HG02588 (cell line): ENCODE results near the gene ST6GALNAC6.
A peak's percentile ranks its signal among the peaks of the same experiment; 100 is the strongest.

Experiments
- ATAC-seq: cut with Tn5 transposase; IDR thresholded peaks from one replicate; pipeline ENCODE4 v1.9.1; 2021; ENCODE audit warnings: mild to moderate bottlenecking, moderate library complexity; ENCODE audit not compliant: unreplicated experiment

Gene ST6GALNAC6, protein sequence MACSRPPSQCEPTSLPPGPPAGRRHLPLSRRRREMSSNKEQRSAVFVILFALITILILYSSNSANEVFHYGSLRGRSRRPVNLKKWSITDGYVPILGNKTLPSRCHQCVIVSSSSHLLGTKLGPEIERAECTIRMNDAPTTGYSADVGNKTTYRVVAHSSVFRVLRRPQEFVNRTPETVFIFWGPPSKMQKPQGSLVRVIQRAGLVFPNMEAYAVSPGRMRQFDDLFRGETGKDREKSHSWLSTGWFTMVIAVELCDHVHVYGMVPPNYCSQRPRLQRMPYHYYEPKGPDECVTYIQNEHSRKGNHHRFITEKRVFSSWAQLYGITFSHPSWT

DNA sequence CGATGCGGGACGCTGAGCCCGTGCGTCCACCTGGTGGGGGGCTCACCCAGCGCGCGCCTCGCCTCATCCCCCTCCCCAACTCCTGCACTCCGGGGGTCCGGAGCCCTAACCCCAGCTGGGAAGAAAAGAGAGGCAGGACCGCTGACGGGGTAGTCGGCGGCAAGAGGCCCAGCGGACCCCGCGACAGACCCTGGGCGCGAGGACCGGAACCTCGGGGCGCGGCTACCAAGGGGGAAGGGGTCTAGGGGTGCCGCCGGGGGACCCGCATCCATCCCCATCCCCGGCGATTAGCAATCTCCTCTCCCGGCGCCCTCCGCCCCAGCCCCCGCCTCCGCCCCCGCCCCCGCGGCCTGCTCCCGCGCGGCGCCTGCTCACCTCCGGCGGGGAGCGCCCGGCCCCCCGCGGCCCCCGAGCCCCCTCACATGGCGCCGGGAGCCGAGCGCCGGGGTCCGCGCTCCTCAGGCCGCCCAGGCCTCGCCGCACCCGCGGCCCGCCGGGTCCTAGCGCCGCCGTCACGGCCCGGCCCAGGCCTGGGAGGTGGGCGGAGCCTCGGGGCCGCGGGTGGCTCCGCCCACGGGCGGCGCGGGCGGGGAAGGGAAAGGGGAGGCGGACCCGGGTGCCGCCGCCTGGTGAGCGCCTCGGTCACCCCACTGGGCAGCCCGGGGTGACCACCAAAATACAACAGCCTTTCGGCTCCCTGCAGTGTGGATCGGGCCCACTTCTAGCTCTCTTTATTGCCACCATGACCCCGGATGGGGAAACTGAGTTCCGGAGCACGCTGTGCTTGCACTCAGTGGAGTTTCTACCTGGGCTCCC lies at the start of gene ST6GALNAC6:
TSS of gene ST6GALNAC6 (minus strand) at position 476 of the 816 bp plus-strand sequence. CDS start 1,622 bp downstream, outside the sequence.
- ATAC-seq, result peak; percentile 54

DNA sequence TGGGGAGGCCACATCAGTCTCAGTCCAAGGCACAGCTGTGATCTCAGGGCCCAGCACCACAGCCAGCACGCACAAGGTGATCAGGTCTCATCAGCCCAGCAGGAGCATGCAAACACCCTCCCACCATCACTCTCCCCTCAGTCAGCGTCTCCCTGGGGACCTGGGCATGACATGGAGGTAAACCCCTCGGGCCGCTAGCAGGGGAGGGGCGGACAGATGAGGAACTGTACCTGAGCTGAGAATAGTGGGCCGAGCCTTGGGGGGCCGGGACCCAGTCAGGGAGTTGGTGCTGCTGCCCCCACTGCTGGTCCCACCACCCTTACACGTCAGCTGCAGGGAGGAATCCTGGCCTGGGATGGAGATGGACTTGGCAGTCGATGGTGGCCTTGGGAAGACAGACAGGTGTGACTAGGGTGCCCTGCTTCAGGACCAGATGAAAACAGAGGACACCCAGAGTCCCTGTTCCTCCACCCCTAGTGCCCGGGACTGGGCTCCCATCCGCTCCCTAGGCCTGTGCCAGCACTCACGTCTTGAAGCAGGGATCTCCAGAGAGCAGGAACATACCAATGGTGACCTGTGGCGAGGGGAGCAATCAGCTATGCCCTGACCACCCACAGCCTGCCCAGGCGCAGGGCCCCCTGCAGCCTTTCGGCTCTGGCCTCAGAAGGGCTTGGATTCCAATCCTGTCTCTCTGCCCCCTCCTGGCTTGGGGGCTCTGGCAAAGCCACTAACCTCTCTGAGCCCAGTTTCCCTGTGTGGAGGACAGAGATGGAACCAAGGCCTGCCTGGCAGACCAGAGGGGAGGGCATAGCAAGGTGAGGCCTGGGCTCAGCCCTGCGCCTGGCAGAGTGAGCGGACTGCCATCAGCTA lies 48.7 kb upstream of the ST6GALNAC6 start:
- ATAC-seq, result no peak

DNA sequence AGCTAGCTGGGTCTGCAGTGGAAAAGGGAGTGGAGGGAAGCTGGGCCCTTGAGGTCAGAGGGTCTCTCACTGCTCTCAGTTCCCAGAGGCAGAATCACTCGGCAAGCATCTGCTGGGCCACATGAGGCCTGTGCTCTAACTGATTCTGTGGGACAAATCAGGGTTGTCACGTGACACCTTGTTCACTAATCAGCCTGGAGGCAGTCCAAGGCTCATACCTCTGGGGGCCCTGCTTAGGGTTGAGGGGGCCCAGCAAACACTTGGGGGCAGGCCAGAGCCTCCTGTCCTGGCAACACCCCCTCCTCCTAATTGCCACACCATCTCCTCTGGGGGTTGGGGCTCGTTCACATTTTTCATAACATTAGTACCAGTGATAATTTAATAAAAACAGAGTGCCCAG lies 47.3 kb upstream of the ST6GALNAC6 start:
- ATAC-seq, result no peak

DNA sequence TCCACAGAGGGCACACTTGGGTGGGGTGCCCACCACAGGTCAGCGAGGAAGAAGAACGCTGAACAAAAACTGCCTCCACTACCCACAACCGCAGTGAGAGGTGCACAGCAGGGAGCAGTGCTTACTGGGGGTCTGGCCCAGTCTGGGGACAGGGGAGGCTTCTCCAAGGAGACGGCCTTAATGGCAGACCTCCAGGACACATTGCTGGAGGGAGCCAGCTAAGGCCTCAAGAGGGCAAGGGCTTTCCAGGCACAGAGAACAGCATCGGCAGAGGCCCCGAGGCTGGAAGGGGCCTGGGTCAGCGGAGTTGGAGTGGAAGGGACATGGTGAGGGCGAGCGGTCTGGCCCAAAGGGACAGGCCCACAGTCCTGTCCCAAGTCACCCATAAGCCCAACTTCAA lies 46.5 kb upstream of the ST6GALNAC6 start:
- no peak for ATAC-seq

DNA sequence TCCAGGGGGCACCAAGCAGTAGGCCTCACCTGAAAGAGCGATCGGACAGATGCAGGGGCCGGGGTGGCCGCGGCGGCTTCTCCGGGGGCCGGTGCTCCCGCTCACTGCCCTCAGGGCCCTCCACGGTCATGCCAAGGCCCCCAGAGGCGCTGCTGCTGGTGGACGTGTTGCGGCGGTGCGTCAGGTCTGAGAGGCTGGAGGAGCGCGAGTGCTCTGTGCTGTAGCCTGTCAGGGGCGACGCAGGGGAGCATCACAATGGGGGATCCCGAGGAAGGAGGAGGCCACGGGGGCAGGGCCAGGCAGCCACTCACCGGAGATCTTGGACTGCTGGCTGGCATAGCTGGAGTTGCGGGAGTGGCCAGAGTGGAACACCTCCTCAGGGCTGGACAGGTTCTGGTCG lies 45.9 kb upstream of the ST6GALNAC6 start:
- no peak for ATAC-seq

DNA sequence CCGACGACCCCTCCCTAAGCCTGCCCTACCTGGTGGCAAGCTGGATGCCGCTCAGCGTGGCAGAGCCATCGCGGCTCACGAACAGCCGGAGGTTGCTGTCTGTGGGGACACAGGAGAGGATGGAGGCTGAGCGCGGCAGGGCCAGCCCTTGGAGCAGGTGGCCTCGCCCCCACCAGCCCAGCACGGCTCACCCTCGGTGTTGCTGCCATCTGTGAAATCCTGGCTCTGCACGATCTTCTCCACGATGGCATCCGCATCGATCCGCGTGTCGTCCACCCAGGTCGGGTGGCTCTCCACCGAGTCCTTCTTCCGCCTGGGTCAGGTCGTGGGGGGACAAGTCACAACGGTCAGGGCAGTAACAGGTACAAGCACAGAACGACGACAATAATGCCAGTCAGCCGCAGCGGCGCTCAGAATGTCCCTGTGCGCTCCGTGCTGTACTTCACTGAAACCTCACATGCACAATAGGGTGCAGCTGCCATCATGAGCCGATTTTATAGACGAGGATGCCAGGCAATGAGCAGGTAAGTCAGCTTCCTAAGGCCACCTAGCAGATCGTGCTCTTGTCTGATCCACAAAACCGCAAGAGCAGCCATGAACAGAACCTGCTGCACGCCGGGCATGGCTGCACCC lies 45.3 kb upstream of the ST6GALNAC6 start:
- no peak for ATAC-seq

DNA sequence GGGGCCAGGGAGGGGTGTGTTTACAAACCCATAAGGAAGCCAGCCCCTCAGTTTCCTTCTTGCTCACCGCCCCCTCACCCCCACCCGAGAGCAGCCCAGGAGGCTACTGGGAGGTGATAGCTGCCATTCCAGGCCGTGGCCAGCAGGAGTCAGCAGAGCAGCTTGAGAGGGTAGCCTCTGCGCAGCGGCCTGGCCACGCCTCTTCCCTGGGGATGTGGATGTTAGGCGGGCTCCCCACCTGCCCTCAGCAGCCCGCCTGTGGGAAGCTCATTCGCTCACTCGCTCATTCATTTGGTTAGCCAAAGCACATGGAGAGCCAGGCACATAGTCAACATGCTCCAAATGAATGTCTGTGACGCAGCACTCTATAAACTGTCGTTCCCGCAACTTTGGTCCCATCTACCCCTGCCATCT lies 44.3 kb upstream of the ST6GALNAC6 start:
- ATAC-seq, result peak; percentile 56

DNA sequence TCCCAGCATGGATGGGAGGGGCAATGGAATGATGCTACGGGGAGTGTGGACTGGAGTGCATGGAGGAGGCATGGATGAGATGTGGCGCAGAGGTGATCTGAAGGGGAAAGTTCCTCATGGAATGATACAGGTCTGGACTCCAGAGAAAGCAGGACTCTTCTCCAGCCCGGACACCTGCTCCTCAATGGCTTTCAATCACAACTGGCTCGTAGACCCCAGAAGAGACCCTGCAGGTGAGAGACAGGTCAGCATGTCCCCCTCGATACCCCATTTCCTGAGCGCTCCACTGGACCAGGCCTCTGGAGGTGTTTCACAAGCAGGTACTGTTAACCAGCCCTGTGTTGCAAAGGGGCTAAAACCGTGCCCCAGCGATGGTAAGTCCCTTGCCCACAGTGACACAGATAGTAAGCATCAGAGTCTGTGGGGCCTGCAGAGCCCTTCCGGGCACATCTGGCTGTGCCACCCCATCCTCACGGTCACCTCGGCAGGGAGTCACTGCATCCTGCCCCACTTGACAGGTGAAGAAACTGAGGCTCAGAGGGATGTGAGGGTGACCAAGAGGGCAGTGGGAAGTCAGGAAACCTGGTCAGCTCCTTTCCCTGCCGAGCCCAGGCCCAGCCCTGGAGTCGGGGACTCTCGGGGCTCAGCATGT lies 43.7 kb upstream of the ST6GALNAC6 start:
- peak; percentile 8 for ATAC-seq

DNA sequence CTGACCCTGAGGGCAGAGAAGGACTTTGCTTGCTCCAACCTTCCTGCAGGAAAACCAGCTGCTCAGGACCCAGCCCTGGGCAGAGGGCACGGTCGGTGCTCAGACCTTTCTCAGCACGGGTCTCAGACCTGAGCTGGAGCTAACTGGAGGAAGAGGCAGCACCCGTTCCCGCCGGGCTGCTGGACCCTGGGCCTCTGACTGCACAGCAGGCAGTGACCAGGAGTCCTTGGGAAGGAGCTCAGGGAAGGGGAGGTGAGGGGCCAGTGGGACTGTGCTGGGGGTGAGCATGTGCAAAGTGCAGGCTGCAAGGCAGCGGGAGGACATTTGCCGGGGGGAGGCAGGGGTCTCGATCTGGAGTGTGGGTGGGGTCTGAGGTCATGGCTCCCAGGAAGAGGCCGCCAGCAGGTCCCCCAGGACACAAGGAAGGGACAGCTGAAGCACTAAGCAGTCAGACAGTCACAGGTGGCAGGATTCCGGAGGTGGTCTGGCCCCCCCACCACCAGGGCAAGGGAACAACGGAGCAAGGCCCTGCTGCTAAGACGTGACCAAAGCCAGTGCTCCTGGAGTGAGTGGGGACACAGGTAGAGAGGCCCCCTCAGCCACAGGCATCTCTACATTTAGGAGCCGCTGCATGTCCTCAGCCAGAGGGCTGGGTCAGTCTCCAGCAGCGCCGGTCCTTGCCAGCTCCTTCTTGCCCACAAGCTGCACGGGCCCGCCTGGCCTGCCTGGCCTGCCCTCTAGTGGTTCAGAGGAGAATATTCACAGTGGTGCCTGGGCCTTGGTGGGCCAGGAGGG lies 43.0 kb upstream of the ST6GALNAC6 start:
- ATAC-seq, result no peak

DNA sequence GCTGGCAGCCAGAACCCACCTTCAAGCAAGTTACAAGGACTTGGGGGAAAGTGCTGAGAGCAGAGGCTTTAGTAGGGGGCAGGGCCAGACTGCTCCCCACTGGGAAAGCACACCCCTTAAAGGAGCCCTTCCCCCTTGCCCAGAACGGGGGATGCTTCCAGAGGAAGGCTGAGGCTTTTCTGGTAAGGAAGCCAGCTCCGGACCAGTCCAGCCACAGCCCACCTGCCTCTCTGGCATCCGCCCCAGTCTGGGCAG lies 42.5 kb upstream of the ST6GALNAC6 start:
- no peak for ATAC-seq

DNA sequence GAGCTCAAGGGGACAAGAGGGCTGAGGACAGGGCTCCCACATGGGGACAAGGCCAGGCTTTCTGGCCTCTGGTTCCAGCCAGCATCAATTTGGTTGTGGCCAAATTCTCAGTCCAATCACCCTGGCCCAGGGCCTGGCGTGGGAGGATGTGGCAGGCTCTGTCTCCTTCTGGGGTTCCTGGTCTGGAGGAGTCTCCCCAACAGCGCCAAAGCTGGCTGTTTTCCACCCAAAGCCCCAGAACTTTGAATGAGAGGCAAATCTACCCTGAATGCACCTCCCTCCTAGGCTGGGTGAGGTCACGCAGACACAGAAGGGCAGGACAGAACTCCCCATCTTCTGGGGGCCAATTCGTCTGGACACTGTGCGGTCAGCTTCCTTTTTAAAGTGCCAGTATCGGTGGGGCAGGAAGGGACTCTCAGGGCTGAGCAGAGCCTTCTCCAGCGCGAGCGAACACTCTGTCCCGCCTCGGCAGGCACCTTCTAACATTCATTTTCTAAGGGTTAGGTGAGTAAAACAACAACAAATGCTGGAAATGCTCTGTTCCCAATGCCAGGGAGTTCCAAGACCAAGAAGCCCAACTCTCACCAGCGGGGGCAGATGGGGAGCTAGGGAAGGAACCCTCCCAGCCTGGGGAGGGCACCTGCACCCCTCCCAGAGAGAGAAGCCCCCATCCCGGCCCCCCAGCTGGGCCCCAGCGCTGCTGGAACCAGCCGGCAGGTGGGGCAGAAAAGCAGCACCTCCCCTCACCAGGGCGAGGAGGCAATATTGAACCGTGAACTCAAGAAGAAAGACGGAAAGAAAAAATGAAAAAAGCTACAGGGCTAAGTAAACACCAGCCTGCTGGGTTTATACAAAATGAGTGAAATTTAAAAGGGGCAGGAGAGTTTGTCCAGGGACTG lies 41.9 kb upstream of the ST6GALNAC6 start:
- ATAC-seq, result no peak

DNA sequence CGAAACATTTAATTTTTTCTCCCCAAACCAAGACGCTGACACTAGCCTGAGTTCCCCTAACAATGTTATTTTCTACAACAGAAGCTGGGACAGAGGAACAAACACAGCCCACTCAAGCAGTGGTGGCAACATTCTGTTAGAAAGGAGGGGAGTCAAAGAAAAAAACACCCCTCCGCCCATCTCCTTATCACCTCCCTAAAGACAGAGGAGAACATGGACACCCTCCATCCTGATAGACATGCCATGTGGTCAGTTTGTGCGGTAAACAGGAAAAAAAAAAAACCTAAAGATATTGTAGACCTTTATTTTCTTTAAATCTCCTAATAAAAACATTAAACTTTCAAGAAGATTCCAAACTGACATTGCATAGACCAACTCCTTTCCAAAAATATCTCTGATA lies 41.2 kb upstream of the ST6GALNAC6 start:
- no peak for ATAC-seq

DNA sequence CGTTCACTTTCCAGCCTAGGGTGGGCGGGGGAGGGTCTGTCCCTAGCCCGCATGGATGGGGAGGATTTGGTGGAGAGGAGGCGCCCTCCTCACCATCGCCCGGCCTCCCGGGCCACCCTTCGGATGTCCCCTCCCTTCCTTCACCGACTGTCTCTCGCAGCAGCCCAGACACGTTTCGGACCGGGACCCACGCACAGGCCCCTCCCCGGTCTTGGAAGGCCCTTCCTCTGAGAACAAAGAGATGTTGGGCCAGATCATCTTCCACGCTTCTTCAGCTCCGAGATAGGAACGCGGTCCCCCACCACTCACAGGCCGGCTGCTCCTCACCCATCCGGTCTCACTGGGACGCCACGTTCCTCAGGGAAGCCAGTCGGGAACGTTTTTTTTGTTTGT lies 38.9 kb upstream of the ST6GALNAC6 start:
- no peak for ATAC-seq

DNA sequence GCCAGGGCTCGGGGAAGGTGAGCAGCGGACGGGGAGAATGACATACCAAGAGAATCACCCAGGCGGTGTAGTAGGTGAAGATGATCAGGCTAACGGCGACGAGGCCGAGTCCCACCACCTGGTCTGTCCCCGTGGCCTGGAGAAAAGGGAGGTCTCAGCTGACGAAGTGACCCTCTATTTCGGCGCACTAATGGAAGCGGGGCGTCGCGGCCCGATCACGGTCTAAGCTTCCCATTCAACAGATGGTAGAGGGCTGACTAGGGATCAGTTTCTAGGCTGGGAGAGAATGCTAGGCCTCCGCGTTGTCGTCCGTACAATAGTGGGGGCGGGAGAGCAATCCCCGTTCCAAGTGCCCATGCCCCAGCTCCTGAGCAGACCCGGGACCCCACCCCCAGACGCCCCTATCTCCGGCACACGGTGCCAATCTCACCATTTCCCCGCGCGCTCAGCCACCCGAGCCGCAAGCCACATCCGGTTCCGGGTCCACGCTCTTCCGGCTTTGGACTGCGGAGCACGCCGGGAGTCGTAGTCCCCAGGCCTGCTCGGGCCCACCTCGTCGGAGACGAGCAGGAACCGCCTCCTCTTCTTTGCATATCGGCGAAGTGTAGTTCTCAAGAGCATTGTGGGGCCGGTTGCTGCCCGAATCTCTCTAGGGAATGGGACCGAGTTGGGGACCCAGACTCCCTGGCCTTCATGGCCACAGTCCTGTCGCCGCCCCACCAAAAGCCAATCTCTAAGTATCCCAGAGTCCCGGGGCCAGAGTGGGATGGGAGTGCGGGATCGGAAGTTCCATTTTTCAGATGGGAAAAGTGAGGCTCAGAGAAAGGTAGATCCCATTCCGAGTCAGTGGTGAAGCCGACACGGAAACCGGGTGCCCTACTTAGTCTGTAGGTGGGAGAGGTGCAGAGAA lies 38.2 kb upstream of the ST6GALNAC6 start, which contains the start of gene DPM2:
TSS of gene DPM2 (minus strand) at position 467 of the 910 bp plus-strand sequence. CDS start at position 433, 34 bp downstream.
- peak; percentile 85 for ATAC-seq

DNA sequence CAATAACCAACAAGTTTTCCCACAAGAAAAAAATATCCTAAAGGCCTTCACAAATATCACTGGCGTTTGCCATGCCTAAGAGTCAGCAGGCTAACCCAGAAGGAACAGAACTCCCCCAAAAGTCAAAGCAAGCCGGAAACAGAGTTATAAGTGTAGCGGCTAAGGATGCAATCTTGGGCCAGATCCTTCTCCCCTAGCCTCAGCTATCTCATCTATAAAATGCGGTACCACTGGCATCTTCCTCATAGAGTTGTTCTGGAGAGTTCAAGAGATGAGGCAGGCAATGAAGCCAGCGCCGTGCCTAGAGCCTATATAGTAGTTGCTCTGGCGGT lies 37.6 kb upstream of the ST6GALNAC6 start:
- no peak for ATAC-seq

DNA sequence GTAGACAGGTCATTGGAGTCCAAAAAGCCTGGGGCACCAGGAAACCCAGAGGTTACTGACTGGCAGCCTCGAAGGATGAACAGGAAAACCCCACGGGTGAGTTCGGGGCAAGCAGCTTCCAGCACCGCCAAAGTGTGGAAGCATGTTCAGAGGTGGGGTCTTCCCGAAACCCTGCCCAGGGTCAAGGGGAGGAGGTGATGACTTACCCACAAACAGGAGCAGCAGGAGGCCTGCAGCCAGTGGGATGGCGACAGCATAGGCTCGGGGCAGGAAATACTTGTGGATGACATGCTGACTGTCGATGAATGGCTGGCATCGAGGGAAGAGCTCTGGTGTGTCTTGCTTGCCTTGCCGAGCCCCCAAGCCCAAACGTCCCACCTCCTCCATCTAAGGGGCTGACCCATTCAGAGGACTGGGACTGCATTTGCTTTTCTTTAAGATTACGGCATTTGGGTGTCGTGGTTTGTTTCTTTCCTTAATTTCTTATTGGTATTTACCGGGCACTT lies 37.0 kb upstream of the ST6GALNAC6 start:
- no peak for ATAC-seq

DNA sequence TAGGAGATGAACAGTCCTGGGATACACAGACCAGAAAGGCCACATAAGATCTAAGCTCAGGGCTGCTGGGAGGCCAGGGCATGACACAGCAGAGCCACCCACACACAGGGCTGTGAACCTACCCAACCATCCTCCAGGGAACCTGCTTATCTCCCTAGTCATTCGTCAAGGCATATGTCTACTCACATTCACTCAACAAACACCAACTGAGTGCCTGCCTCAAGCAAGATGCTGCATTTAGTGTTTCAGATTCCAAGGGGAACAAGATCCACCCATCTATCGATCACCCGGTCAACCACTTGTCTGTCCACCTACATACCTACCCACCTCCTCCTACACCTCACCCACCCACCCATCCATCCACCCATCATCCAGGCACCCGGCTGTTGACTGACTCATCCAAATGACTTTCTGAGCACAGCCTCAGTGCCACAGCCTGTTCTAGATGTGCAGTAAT lies 36.4 kb upstream of the ST6GALNAC6 start:
- ATAC-seq, result no peak
